HEK293T (cell line): ENCODE measurements around the gene LHPP.

Source experiments
- FOXM1 ChIP-seq: fragments of 450-650 bp; IDR thresholded peaks from 2 replicates; pipeline ENCODE4 v1.6.1; 2017; ENCODE audit warnings: mild to moderate bottlenecking, borderline replicate concordance
- L3MBTL2 ChIP-seq: fragments of 450-650 bp; conservative IDR thresholded peaks from 2 replicates; pipeline ENCODE4 v1.6.1; 2016; ENCODE audit warnings: mild to moderate bottlenecking
- SP1 ChIP-seq: fragments of 450-650 bp; IDR thresholded peaks from 2 replicates; pipeline ENCODE4 v1.6.1; 2017

GRCh38 chr10:124624895-124625294 is 163.3 kb downstream of the LHPP start:
- TF ChIP-seq L3MBTL2, result no peak
- no peak for TF ChIP-seq FOXM1
- TF ChIP-seq SP1, result no peak
